ENCODE data around the gene SYNGAP1.

GRCh38 chr6:33437666-33438065 lies 17.8 kb downstream of the SYNGAP1 start:
- no peak for TF ChIP-seq ZNF114 (CRISPR knock-in tag; IDR thresholded peaks at IDR 0.05)
- TF ChIP-seq CTCF (conservative IDR thresholded peaks at IDR 0.05; ENCODE audit: low read depth in 2 of 2) = no peak
- no peak for TF ChIP-seq POLR2AphosphoS5 (IDR thresholded peaks at IDR 0.05; ENCODE audit: low read depth)
- TF ChIP-seq EZH2 (IDR thresholded peaks at IDR 0.05; ENCODE audit: low read depth, unreplicated experiment) = no peak
- no peak for TF ChIP-seq REST (IDR thresholded peaks at IDR 0.05; ENCODE audit: unreplicated experiment)
- TF ChIP-seq CREB1 (CRISPR knock-in tag; IDR thresholded peaks at IDR 0.05; ENCODE audit: low read depth) = no peak
- no peak for TF ChIP-seq ETS1 (IDR thresholded peaks at IDR 0.05)
- TF ChIP-seq EZH2phosphoT487 (IDR thresholded peaks at IDR 0.05; ENCODE audit: unreplicated experiment) = no peak
- no peak for TF ChIP-seq JUNB (IDR thresholded peaks at IDR 0.05; ENCODE audit: unreplicated experiment)

Data from GM23338 (cell line).